DMS53 treated with DMSO at 0.1 percent for 48 hours (cell line): ENCODE data around the gene KISS1R.

Experiments used
- DNase-seq: peaks from one replicate; lab custom pipeline; 2025; ENCODE audit not compliant: unreplicated experiment; lab: John Stamatoyannopoulos, UW

Gene KISS1R

DNA sequence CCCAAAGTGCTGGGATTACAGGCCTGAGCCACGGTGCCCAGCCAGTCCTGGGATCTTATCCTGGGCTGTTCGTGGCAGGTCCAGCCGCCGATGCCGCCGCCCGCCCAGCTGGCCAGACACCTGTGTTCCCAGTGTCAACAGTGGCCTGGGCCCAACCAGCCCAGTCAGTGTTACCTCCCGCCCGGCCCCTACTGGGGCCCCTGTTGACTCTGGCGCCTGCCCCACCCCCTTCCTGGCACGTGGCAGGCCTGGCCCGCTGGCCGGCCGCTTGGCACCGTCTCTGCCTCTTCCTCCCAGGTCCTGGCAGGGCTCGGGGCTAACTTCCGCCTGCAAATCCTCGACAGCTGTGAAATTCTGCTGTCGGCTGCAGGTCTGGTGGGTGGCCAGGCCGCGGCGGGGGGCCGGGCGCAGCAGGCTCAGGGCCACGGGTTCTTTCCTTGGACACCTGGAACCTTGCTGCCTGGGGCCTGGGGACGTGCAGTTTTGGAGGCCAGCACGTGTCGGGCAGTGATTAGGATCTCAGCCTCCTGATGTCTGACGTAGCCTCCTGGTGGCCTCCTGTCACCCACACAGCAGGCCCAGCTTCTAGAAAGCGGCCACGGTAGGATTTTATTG is 17.8 kb downstream of the KISS1R start:
- peak; percentile 81 for DNase-seq

DNA sequence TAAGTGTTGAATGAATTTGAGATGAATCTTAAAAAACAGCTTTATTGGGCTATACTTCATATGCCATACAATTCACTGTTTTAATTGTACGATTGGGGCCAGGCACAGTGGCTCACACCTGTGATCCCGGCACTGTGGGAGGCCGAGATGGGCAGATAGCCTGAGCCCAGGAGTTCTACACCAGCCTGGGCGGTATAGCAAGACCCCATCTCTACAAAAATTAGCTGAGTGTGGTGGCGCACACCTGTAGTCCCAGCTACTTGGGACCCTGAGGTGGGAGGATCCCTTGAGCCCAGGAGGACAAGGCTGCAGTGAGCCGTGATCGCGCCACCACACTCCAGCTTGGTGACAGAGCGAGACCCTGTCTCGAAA is 19.0 kb downstream of the KISS1R start:
- no peak for DNase-seq

DNA sequence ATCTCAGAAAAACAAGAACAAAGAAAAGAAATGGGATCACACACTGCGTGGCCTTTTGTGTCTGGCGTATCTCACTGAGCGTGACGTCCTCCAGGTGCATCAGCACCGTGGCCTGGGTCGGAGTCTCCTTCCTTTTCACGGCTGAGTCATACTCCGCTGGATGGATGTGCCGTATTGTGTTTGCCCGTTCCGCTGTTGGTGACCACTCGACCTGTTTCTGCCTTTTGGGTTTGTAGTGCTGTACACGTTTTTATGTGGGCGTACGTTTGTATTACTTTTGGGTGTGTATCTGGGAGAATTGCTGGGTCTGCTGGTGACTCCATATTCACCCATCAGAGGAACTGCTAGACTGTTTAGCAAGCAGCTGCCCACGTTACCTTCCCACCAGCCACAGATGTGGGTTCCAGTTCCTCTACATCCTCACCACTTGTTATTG is 20.1 kb downstream of the KISS1R start:
- no peak for DNase-seq

DNA sequence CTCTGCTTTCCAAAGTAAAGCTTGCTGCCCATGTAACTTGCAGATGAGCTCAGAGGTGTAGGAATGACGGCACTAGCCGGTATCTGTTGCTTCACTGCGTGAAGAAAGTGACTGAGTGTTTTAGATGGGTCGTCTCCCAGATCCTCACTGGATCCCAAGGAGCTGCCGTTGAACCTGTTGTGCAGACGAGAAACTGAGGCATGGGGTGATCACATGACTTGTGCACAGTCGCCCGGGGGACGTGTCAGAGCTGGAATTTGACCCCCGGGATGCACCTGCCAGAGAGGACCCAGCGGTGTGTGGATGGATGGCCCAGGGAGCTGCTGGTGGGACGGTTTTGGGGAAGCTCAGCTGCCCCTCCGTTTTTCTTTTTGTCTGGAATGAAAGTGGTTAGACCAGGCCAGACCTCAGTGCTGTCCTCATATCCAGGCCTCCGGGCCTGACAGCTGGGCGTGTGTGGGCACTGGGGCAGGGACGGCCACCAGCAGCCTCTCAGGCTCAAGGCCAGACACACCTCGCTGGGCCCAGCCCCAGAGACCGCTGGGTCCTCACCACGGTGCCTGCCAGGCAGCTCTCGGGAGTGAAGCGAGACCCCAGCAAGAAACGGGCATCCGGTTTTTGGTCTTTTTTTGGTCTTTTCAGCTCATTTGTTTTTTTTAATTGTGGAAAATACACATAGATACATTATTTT is 21.2 kb downstream of the KISS1R start:
- DNase-seq = no peak

DNA sequence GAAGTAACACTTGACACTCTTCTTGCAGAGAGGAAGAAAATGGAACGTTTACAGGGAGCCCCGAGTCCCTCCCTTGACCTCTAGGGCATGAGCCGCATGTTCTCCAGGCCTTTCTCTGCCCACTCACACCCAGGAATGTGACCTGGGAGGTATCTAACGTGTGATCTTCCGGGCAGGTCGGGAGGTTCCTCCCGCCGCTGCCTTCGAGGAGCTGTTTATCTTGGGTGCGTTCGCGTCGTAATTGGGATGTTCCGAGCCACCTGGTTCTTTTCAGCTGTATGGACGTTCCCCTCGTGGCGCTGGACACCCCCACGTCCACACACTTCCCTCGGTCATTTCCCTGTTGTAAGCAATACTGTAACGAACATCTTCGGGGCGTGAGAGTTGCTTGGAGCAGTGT is 22.3 kb downstream of the KISS1R start:
- DNase-seq = no peak

DNA sequence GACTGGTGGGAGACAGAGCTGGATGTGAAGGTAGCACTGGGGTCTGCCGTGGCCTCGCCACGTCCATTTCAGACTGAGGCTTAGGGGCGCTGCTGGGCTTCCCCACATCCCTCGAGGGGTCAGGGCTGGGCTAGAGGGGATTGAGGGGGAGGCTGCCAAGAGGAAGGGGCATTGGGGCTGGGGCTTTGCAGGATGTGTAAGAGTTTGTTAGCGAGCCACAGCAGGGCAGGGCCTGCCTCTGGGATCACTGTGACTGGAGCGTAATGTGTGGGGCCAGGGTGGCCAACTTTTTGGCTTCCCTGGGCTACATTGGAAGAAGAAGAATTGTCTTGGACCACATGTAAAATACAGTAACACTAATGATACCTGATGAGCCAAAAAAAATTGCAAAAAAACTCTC is 22.8 kb downstream of the KISS1R start:
- no peak for DNase-seq

DNA sequence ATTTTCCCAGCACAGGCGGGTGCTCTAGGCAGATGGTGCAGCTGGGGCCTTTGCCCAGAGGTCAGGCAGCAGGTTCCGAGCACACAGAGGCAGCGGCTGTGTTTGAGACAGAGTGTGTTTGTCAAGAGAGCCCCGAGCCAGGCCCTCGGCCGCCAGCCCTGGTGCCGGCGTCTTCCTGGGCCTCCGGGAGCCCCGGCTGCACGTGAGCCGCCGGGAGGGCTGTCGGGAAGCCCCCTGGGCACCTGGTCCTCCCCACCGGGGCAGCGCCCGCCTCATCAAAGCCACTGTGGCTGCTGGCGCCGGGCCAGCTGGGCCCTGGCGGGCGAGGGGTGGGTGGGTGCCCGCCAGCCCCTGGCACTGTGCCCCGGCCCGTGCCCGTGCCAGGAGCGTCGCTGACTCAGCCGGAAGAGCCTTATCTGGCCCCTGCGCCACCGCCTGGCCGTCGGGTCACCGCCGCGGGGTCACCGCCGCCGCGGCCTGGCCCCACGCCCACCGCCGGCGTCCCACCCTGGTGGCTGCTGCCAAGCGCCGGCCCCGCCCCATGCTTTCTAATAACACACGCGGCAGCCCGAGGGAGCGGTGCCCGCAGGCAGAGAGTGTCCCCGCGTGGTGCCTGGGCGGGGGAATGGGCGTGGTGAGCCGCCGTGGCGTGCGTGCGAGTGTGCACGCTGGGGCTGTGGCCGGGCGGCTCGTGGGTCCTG is 23.6 kb downstream of the KISS1R start:
- DNase-seq = peak; percentile 29

DNA sequence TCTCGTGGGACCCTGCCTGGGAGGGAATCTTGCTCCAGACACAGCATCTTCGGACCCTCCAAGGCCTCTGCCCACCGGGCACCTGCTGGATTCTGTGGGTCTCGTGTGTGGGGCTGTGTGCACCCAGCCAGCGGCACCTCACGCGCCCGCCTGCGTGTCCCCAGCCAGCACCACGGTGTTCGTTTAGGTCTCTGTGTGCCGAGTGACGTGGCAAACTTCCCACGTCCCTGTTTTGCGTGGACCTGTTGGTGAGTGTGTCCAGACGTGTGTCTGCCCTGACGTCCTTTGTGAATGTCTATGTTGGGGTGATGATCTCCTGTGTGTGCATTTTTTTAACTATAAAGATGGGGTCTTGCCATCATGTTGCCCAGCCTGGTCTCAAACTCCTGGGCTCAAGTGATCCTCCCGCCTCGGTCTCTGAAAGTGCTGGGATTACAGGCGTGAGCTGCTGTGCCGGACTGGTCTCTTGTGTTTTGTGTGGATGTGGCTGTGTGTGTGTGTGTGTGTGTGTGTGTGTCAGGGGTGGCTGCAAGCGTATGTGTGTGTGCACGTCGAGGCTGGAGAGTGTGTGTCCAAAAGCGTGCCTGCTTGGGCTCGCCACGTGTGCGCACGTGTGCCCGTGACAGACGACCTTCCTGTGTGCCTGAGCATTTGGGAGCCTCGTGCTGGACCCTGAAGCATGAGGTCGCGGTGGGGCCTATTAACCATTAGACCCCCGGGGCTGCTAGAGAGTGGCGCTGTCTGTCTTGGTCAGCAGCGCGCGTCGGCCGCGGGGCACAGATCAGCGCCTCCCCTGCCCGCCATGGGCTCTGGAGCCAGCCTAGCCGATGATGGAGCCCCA is 24.4 kb downstream of the KISS1R start:
- no peak for DNase-seq

DNA sequence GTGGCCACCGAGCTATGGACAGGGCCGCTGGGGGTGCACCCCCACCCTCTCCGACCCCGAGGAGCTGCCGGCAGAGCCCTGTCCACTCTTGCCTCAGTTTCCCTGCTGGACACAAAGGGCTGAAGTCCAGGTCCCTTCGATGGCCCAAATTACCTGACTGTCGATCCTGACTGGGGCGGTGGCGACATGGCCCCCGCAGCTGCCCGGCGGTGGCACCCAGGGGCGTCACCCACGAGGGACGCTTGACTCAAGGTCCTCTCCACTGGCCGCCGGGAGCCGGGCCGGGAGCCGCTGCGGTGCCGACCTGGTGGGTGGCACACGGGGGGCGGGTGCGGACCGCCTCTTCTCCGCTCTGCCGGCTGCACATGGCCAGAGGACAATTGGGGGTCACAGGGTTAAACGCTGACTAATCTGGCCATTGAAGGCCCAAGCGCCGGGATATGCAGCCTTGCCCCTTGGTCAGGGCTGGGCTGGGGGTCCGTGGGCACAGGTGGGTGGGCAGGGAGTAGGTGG is 25.1 kb downstream of the KISS1R start:
- no peak for DNase-seq

DNA sequence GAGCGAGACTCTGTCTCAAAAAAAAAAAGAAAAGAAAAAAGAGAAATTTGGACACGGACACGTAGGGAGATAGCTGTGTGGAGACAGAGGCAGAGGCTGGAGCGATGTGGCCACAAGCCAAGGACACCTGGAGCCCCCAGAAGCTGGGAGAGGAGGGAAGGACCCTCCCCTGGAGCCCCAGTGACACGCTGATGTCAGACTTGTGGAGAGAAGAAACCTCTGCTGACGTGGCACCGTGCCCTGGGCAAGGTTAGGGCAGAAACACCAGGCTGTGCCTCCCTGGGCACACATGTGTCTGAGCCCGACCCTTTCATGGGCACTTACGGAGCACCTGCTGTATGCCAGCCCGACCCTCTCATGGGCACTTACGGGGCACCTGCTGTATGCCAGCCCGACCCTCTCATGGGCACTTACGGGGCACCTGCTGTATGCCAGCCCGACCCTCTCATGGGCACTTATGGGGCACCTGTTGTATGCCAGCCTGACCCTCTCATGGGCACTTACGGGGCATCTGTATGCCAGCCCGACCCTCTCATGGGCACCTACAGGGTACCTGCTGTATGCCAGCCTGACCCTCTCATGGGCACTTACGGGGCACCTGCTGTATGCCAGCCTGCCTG is 26.5 kb downstream of the KISS1R start:
- no peak for DNase-seq

DNA sequence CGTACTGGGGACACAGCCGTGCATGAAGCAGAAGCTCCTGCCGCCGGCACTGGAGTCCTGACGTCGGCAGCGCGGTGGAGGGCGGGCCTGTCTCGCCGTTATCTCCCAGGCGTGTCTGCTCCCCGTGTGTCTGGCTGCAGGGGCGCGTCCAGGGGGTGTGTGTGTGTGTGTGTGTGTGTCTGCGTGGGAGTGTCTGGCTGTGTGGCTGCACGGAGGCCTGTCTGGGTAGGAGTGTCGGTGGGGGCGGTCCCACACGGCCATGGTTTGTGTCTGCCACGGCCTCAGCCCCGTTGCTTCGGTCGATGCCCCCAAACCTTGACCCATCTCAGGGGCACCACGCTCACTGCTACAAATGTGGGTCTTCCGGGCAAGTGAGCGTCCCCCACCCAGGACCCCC is 27.0 kb downstream of the KISS1R start:
- no peak for DNase-seq

DNA sequence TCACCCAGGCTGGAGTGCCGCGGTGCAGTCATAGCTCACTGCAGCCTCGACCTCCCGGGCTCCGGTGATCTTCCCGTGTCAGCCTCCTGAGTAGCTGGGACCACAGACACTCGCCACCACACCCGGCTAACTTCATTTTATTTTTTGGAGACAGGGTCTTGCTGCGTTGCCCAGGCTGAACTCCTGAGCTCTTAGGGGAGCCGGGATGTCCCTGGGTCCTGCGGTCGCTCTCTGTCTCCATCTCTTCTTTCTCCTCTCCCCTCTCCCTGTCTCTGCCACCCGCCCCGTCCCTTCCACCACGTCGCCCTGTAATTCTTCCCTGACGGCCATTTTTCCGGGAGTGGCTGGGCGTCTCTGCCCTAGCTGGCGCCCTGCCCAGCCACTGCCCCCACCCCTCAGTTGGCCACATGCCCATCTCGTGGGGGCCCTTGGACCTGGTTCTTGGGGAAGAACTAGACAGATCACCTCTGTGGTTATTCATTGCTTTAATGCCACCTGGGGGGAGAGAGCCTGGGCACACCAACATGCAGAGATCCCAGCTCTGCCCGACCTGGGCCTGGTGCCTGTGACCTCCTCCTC is 27.6 kb downstream of the KISS1R start:
- no peak for DNase-seq

DNA sequence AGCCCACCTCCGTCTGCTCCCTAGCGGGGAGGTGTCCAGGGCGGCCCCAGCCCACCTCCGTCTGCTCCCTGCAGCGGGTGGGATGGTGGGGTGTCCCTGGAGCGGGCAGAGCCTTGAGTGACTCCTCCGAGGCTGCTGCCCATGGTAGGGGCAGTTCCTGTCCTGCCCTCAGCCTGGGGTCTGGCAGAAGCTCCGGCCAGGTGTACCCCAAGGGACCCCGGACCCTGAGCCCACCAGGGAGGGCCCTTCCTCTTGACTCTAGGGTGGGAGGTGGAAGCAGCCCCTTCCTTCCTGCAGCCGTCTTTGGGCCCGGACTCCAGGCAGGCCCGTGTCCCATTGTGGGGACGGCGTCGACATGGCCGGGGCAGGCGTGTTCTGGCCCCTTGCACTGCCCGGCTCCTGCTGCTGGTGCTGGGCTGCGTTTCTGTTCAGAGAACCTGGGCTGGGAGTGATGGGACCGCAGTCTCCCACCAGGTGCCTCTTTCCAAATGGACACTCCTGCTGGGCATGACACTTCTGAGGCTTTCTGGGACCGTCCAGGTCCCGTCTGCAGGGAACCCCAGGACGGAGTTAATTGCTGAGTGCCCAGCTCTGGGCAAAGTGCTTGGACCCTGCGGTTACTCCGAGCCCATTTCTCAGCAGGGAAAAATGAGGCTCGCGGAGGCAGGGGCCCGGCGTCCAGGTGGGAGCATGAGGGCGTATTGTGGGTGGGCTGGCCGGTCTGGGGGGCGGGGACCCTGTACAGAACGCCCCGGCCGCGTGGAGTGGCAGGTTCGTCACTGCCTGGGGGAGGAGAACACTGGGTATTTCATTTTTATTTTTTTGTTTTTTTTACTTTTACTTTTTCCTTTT is 28.5 kb downstream of the KISS1R start:
- DNase-seq = no peak

DNA sequence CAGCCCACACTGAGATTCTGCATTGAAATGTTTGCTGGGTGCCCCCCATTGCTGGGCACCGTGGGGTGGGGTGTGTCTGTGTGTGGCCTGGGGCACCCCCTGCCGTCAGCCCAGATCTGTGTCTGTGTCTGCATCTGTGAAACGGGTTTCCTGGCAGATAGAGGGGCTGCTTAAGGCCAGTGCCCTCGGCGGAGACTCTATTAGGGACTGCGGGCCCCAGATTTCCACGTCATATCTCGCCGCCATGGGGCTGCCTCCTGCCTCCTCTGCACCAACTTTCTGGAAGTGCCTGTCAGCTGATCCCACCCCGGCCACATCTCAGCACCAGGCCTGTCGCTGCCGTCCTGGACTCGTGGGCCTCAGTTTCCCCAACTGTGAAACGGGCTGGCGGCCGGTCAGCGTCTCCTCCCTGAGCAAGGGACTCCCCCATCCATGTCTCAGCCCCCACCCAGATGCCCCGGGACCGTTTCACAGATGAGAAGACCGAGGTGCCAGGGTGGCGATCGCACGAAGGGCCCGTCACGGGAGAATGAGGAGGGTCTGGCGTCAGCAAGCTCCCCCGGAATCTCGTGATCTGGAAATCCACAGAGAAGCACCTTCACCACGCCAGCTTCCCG is 30.1 kb downstream of the KISS1R start:
- DNase-seq = no peak

DNA sequence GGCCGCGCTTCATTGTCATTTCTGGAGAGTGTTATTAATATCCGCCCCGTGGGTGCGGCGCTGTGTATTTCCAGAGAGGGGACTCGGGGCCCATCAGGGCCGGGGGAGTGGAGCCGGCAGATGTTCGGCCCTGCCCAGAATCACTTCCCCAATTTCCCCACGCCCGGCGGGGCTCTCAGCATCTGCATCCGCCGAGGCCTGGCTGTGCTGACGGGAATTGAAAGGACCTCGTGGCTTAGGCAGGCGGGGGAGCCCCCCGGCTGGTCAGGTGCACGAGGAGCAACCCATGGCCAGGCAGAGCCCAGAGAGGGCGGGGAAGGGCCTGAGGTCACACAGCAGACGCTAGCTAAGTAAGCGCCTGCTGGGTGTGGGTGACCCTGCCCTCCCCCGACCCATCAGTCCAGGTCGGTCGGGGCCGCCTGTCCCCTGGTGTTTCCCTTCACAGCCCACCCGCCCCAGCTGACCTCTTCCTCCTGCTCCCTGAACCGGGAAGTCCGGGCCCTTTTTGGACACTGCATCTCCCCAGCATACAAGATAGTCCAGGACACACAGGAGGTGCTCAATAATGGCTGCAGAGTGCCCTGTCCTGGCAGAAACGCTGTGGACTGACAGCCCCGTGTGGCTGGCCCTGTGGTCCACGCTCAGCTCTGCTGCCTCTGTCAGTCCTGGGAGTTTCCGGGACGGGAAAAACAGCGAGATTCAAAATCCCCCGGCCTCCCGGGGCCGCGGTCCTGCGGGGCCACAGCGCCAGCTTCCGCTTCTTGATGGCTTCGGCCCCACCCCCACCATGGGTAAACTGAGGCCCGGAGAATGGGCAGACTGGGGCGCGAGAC is 30.8 kb downstream of the KISS1R start:
- DNase-seq = no peak

DNA sequence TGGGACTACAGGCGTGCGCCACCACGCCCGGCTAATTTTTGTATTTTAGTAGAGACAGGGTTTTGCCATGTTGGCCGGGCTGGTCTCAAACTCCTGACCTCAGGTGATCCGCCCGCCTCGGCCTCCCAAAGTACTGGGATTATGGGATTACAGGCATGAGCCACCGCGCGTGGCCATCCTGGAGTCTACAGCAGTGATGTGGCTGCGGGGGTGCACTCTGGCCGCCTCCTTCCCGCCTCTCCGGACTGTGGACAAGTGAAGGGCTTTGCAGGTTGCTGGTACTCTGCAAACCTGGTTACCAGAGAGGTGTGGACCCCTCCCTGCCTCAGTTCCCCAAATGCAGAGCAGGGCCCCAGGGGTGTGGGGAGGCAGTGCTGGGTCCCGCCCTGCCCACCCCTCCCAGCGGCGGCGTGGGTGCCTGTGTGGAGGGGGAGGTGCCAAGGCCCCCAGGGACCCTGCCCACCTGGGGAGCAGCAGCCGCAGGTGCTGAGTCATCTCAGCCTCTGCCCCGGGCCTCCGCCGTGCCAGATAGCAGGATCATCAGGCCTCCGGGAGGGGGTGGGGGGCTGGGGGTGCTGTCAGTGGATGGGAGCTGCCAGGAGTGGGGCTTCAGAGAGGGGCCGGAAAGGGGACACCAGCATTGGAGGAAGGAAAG is 31.8 kb downstream of the KISS1R start:
- DNase-seq = no peak

DNA sequence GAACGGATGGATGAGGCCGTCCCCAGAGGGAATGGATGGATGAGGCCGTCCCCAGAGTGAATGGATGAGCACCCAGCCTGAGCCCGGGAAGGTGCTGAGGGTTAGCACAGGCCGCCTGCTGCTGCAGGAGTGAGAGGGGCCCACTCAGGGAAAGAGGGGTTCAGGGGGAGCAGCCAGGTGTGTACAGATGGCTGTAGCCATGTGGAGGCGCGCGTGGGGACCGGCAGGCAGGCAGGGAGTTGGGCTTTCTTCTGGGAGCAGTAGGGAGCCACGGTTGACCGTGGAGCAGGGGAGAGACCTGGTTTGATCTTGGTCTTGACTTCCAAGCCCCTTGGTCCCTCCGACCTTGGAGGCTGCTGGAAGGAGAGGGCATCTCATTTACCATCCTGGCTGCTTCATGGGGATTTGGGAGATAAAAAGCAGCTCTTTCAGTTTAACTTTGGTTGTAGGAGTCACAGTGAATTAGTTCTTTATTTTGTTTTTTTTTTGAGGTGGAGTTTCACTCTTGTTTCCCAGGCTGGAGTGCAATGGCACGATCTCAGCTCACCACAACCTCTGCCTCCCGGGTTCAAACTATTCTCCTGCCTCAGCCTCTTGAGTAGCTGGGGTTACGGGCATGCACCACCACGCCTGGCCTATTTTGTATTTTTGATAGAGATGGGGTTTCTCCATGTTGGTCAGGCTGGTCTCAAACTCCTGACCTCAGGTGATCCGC is 33.4 kb downstream of the KISS1R start:
- no peak for DNase-seq
